ENCODE data around the gene CDIP1. TPM values are rescaled to one million over a fixed set of nuclear protein-coding genes. Genes with fewer than 3 reads are reported as not detected.
A peak's percentile ranks its signal among the peaks of the same experiment; 100 is the strongest.
"Not testable (repeated sequence)": the region's sequence is repeated elsewhere in the genome, so short reads cannot be mapped to it uniquely, and the experiment has no call there.

Gene CDIP1
- total RNA-seq = 30.6 and 38.4 TPM in 2 replicates
- polyA plus RNA-seq (2012) = 40.9 TPM

GRCh38 chr16:4538350-4539235 lies at the start of gene CDIP1:
Gene CDIP1 (minus strand): TSS chr16:4538773. CDS start chr16:4514130, 24,643 bp downstream.
- DNase-seq (ENCODE audit: low read depth) = peak; percentile 98

GRCh38 chr16:4586291-4586690 lies 47.7 kb upstream of the CDIP1 start:
- DNase-seq (ENCODE audit: low read depth) = no peak

- DNase-seq (ENCODE audit: low read depth) = no peak
Measured at GRCh38 chr16:4583906-4584305, 45.3 kb upstream of the CDIP1 start.

GRCh38 chr16:4580250-4580649 lies 41.7 kb upstream of the CDIP1 start:
- DNase-seq (ENCODE audit: low read depth) = peak; percentile 34

GRCh38 chr16:4578961-4579530 lies 40.5 kb upstream of the CDIP1 start:
- no peak for DNase-seq (ENCODE audit: low read depth)

- no peak for DNase-seq (ENCODE audit: low read depth)
Measured at GRCh38 chr16:4576008-4576407, 37.4 kb upstream of the CDIP1 start.

DNA sequence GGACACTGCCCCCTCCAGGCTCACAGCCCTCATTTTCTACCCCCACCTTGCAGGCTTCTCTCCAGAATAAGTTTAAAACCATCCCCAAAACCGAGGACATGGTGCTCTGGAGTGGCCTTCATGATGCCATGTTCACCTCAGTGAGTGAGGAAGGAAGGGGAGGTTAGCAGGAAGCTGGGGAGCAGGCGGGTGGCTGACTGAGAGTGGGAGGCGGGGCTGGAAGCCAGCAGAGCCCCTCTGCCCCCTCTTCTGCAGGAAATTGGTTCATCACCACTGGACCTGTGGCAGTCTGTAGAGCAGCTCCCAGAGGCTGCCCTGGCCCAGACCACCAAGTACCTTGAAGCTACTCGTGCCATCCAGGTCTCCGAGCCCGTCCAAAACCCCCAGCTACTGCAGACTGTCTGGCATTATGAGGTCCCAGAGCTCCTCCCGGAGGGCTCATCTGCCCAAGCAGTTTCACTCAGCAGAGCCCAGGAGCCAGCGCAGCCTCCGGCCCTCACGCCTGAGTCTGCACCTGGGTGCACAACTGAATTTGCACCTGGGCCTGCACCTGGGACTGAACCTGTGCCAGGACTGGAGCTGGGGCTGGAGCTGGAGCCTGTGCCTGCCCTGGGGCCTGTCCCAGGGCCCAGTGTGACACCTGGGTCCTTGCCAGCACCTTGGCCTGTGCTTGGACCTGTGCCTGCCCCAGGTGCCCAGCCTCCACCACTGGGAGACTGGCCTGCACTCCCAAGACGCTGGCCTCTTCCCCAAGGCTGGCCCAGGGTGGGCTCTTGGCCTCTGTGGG lies 36.5 kb upstream of the CDIP1 start:
- no peak for DNase-seq (ENCODE audit: low read depth)

GRCh38 chr16:4573926-4574325 lies 35.4 kb upstream of the CDIP1 start:
- DNase-seq (ENCODE audit: low read depth) = not testable (repeated sequence)

DNA sequence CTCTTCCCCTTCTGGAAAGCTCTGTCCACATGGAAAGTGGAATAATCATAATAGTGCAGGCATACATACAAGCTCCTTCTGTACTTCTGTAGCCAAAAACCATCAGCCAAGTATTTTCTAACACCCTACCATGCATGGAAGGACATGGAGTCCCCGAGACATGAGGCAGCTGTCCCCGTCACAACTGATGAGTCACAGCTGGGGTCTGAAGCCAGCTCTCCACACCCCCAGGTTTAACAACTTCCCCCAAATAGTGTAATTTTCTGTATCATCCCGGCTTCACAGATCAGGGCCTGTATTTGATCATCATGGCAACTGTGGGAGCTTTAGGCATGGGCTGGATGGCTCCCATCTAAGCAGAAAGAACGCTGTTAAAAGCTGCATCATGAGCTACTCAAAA lies 34.1 kb upstream of the CDIP1 start:
- no peak for DNase-seq (ENCODE audit: low read depth)

DNA sequence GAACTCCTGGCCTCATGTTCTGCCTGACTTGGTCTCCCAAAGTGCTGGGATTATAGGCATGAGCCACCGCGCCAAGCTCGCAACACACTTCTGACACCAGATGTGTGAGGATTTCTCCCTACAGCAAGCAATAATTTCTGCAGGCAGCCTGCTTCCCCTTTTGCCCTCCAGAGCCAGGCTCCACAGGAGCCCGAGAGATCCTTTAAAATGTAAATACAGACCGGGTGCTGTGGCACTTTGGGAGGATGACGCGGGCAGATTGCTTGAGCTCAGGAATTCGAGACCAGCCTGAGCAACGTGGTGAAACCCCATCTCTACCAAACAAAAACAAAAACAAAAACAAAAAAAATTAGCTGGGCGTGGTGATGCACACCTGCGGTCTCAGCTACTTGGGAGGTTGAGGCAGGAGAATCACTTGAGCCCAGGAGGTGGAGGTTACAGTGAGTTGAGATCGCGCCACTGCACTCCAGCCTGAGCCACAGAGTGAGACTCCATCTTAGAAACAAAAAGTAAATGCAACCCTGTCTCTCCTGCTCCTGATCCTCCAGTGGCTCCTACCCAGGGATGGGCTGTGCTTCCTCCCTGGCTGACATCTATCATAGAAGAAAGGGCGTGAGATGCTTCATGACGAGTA lies 32.2 kb upstream of the CDIP1 start:
- DNase-seq (ENCODE audit: low read depth) = no peak

- no peak for DNase-seq (ENCODE audit: low read depth)
Measured at GRCh38 chr16:4570086-4570485, 31.5 kb upstream of the CDIP1 start.

- no peak for DNase-seq (ENCODE audit: low read depth)
Measured at GRCh38 chr16:4566144-4566543, 27.6 kb upstream of the CDIP1 start.

GRCh38 chr16:4564661-4565267 lies 26.2 kb upstream of the CDIP1 start:
- no peak for DNase-seq (ENCODE audit: low read depth)

- no peak for DNase-seq (ENCODE audit: low read depth)
Measured at GRCh38 chr16:4561596-4561995, 23.0 kb upstream of the CDIP1 start.

GRCh38 chr16:4557973-4558372 lies 19.4 kb upstream of the CDIP1 start:
- DNase-seq (ENCODE audit: low read depth) = no peak

DNA sequence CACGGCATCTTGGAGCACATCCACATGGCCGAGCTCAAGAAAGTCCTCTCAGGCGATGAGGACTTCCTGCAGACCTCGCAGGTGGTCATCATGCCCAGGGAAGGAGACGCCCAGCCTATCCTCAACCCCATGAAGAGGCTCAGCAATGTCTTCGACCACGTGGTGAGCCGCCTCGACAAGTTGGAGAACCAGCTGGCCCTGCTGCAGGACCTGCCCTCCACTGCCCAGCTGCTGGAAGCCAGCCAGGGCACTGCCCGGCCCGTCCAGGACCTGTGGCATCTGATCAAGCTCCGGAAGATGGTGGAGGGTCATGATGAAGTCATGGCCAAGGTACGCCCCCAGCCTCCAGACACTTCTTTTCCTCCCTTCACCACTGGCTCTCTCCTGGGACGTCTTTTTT lies 18.0 kb upstream of the CDIP1 start:
- DNase-seq (ENCODE audit: low read depth) = no peak

DNA sequence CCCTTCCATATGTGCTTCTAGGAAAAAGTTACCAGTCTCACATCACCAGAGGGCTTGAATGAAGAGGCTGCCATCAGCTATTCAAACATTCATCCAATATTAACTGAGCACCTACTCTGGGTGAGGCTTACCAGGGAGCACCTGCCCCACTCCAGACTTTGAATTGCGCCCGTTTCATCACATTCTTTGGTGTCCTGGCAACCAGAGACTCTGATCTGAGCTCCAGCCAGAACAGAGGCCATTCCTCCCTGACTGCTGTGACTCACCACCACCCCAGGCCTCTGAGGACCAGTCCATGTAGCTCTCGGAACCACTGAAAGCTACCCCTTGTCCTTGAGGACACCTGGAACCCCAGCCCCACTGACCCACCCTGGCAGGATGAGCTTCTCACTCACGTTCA lies 17.5 kb upstream of the CDIP1 start, which contains the start of gene C16orf96:
TSS of gene C16orf96 (plus strand) at position 229 of the 400 bp plus-strand sequence. CDS start at position 379, 150 bp downstream.
- no peak for DNase-seq (ENCODE audit: low read depth)

DNA sequence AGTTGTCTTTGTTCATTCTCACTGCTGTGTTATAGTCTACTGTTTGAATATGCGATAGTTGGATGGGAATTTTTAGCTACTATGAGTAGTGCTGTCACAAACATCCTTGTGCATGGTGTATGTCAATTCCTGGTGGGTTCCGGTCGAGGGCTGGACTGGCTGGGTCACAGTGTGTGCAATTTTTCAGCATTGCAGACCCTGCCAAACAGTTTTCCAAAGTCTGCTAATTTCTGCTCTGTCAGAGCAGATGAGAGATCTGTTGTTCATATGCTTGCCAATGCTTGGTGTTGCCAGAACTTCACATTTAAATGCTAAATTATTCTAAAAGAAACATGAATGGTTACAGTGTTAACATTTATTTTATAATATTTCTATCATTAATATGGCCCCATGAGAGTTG lies 14.0 kb upstream of the CDIP1 start:
- DNase-seq (ENCODE audit: low read depth) = no peak

- DNase-seq (ENCODE audit: low read depth) = no peak
Measured at GRCh38 chr16:4550591-4550990, 12.0 kb upstream of the CDIP1 start.

GRCh38 chr16:4548124-4548523 lies 9.6 kb upstream of the CDIP1 start:
- DNase-seq (ENCODE audit: low read depth) = no peak

DNA sequence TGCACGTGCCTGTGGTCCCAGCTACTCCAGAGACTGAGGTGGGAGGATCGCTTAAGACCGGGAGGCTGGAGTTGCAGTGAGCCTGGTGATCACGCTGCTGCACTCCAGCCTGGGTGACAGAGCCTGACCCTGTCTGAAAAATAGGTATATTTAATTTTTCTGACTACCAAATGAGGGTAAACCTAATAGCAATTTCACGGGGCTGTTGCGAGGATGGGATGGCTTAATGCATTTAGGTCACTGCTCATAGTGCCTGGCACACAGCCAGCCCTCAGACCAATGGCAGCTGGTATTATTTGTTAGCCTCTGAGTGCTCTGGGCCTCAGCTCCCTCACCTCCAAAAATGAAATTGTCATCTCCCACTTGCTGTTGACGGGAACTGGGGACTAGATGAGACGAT lies 5.9 kb upstream of the CDIP1 start:
- DNase-seq (ENCODE audit: low read depth) = peak; percentile 60

All from myocyte (in vitro differentiated cells).